OCI-LY7 (cell line): ENCODE measurements around the gene LRP1-AS.

Experiments
- CTCF ChIP-seq: fragments of 200-600 bp; sonication (generic); conservative IDR thresholded peaks from 2 replicates; pipeline ENCODE4 v1.5.1; 2014; ENCODE audit warnings: mild to moderate bottlenecking, antibody characterized with exemption, low read length, moderate library complexity, mixed read lengths
- EZH2phosphoT487 ChIP-seq: fragments of 200-600 bp; sonication (generic); IDR thresholded peaks from 2 replicates; pipeline ENCODE4 v1.6.1; 2018; ENCODE audit warnings: low read depth, borderline replicate concordance, mild to moderate bottlenecking, mixed run types, antibody characterized with exemption, low read length, moderate library complexity, mixed read lengths

GRCh38 chr12:57142727-57143126, 4.7 kb downstream of the LRP1-AS start:
- TF ChIP-seq CTCF (no peak), EZH2phosphoT487 (no peak)
